Breast epithelium (tissue), 3 donors: Measurements from ENCODE around the gene GADD45G.

Experiments
- CTCF ChIP-seq, 3 donors: fragments of 450-650 bp; IDR thresholded peaks; one replicate each; pipeline ENCODE4 v1.5.1; 2016 to 2017; ENCODE audit warnings: antibody characterized with exemption in 3 of 3, mild to moderate bottlenecking in 3 of 3, moderate library complexity in 3 of 3
- POLR2AphosphoS5 ChIP-seq, 3 donors: sonication (generic); formaldehyde crosslinking; IDR thresholded peaks; one replicate each; pipeline ENCODE4 v1.6.1; 2017; ENCODE audit warnings: antibody characterized with exemption in 3 of 3

- no peak for TF ChIP-seq CTCF (IDR thresholded peaks at IDR 0.05)
- TF ChIP-seq POLR2AphosphoS5 (IDR thresholded peaks at IDR 0.05): no peak
Measured at GRCh38 chr9:89655056-89655989, 50.5 kb downstream of the GADD45G start.
